Endothelial cell of umbilical vein (primary cell): Measurements from ENCODE around the gene EPS8L1. TPM values are rescaled to one million over a fixed set of nuclear protein-coding genes. Genes with fewer than 3 reads are reported as not detected.

Experiments used
- BruUV-seq: library from RNA; stranded (reverse); fragments of 400-500 nt; replicated peaks from 2 replicates; lab custom pipeline; 2021; lab: Mats Ljungman, UMichigan
- CTCF ChIA-PET: fragments of 300-600, 350-600 bp; sonication (Branson Sonifier 250); formaldehyde crosslinking; loops from one replicate; lab custom pipeline; 2021; ENCODE audit warnings: antibody characterized with exemption, inconsistent platforms; lab: Charles Lee
- POLR2A ChIA-PET: fragments of 300-600, 350-600 bp; sonication (Branson Sonifier 250); formaldehyde crosslinking; loops from one replicate; lab custom pipeline; 2021; ENCODE audit warnings: antibody characterized with exemption, inconsistent platforms; lab: Charles Lee
- DNase-seq: peaks from one replicate; pipeline ENCODE4 v3.0.0-alpha.2; 2011; ENCODE audit warnings: low read depth, low spot score
- FAIRE-seq: peaks from 2 replicates; lab custom pipeline; 2011; peaks lifted over from hg19 to GRCh38; lab: Jason Lieb, UNC
- H2AFZ ChIP-seq: 2 replicates; pipeline ENCODE4 v1.6.0; 2012; ENCODE audit warnings: low read depth, low read length, control low read depth, inconsistent platforms
- H3K27ac ChIP-seq: 2 replicates; pipeline ENCODE4 v1.5.1; 2011; ENCODE audit warnings: low read depth, mild to moderate bottlenecking, control low read depth, low read length, moderate library complexity; ENCODE audit not compliant: insufficient read depth
- H3K27me3 ChIP-seq, 2 experiments: 2 replicates each; pipeline versions ENCODE4 v1.6.0 to v1.6.1; 2011; ENCODE audit warnings: low read length in 2 of 2, mixed read lengths in 1 of 2; ENCODE audit not compliant: control insufficient read depth in 2 of 2, insufficient read depth in 2 of 2
- H3K36me3 ChIP-seq, 2 experiments: 2 replicates in 1 of 2; 3 replicates in 1 of 2; pipeline ENCODE4 v1.5.1; 2011; ENCODE audit warnings: low read length in 2 of 2, mild to moderate bottlenecking in 1 of 2, moderate library complexity in 1 of 2; ENCODE audit not compliant: control insufficient read depth in 2 of 2, insufficient read depth in 2 of 2; ENCODE audit errors: extremely low read depth in 1 of 2
- H3K4me1 ChIP-seq: 3 replicates; pipeline ENCODE4 v1.5.1; 2011; ENCODE audit warnings: mild to moderate bottlenecking, low read length; ENCODE audit not compliant: control insufficient read depth, insufficient read depth; ENCODE audit errors: extremely low read depth
- H3K4me2 ChIP-seq: 2 replicates; pipeline ENCODE4 v1.6.1; 2011; ENCODE audit warnings: low read length, control low read depth, mixed read lengths; ENCODE audit not compliant: insufficient read depth
- H3K4me3 ChIP-seq, 3 experiments: fragments of 200-600 bp in 1 of 3; sonication (generic), shearing (Covaris generic) in 1 of 3; replicated peaks in 1 of 3; 2 replicates each; pipeline ENCODE4 v1.5.1; 2011 to 2016; ENCODE audit warnings: control low read depth in 3 of 3, low read length in 3 of 3, mild to moderate bottlenecking in 2 of 3, inconsistent platforms in 1 of 3, low read depth in 1 of 3, moderate library complexity in 1 of 3; ENCODE audit not compliant: insufficient read depth in 1 of 3
- H3K79me2 ChIP-seq: 2 replicates; pipeline ENCODE4 v1.6.0; 2012; ENCODE audit warnings: low read length, inconsistent platforms; ENCODE audit not compliant: control insufficient read depth, insufficient read depth
- H3K9ac ChIP-seq: replicated peaks from 2 replicates; pipeline ENCODE3; 2011; ENCODE audit warnings: low read length, control low read depth; ENCODE audit not compliant: insufficient read depth; ENCODE audit errors: extremely low read depth
- H3K9me1 ChIP-seq: replicated peaks from 3 replicates; pipeline ENCODE4 v1.6.0; 2011; ENCODE audit warnings: mild to moderate bottlenecking, low read length; ENCODE audit not compliant: control insufficient read depth, insufficient read depth; ENCODE audit errors: extremely low read depth
- H3K9me3 ChIP-seq: replicated peaks from 2 replicates; pipeline ENCODE4 v1.5.1; 2012; ENCODE audit warnings: low read length, inconsistent platforms; ENCODE audit not compliant: control insufficient read depth, insufficient read depth
- H4K20me1 ChIP-seq: replicated peaks from 2 replicates; pipeline ENCODE3; 2011; ENCODE audit warnings: mild to moderate bottlenecking, low read length; ENCODE audit not compliant: control insufficient read depth, insufficient read depth; ENCODE audit errors: extremely low read depth
- CTCF ChIP-seq, 2 donors: IDR thresholded peaks; 1 replicate in 1 of 2; 2 replicates in 1 of 2; pipeline ENCODE4 v1.5.1; 2011; ENCODE audit warnings: low read length in 2 of 2, mild to moderate bottlenecking in 2 of 2, moderate library complexity in 2 of 2, control low read depth in 1 of 2, inconsistent platforms in 1 of 2, low read depth in 1 of 2; ENCODE audit not compliant: insufficient read depth in 1 of 2; ENCODE audit errors: extremely low read depth in 1 of 2
- EZH2 ChIP-seq: IDR thresholded peaks from 2 replicates; pipeline ENCODE4 v1.6.1; 2012; ENCODE audit warnings: borderline replicate concordance, low read depth, mild to moderate bottlenecking, moderate library complexity, low read length, inconsistent platforms; ENCODE audit not compliant: severe bottlenecking
- FOS ChIP-seq: IDR thresholded peaks from 2 replicates; pipeline ENCODE4 v1.6.1; 2011; ENCODE audit warnings: mild to moderate bottlenecking, low read length, moderate library complexity, borderline replicate concordance; ENCODE audit not compliant: insufficient read depth
- GATA2 ChIP-seq: IDR thresholded peaks from 2 replicates; pipeline ENCODE4 v1.7.0; 2011; ENCODE audit warnings: low read depth, mild to moderate bottlenecking, moderate library complexity, mixed read lengths, low read length; ENCODE audit not compliant: insufficient read length, insufficient read depth
- JUN ChIP-seq: IDR thresholded peaks from 2 replicates; pipeline ENCODE4 v1.6.1; 2011; ENCODE audit warnings: borderline replicate concordance, low read depth; ENCODE audit not compliant: insufficient read length, insufficient read depth
- MAX ChIP-seq: IDR thresholded peaks from 2 replicates; pipeline ENCODE4 v1.6.1; 2011; ENCODE audit not compliant: insufficient read depth, insufficient read length
- MYC ChIP-seq: IDR thresholded peaks from one replicate; pipeline ENCODE4 v1.6.1; 2011; ENCODE audit warnings: mild to moderate bottlenecking, low read depth, low read length
- POLR2A ChIP-seq: IDR thresholded peaks from 2 replicates; pipeline ENCODE4 v1.6.1; 2012; ENCODE audit warnings: low read depth, mild to moderate bottlenecking, control low read depth, low read length
- POLR2AphosphoS5 ChIP-seq: IDR thresholded peaks from 2 replicates; pipeline ENCODE4 v1.6.1; 2012; ENCODE audit warnings: low read depth, mild to moderate bottlenecking, control low read depth, low read length, moderate library complexity; ENCODE audit not compliant: insufficient read depth
- dilution Hi-C: fragments of 300-500 bp; cut with MboI; formaldehyde crosslinking; loops from one replicate; pipeline ENCODE4 v1.15.0; 2019; ENCODE audit warnings: low sequenced_read_pairs; ENCODE audit not compliant: extremely low pct_ligation_motif_present
- intact Hi-C: fragments of 100-400 bp; cut with micrococcal nuclease; formaldehyde crosslinking; loops from one replicate; pipeline ENCODE4 v1.10.0; 2022
- polyA plus RNA-seq, 4 experiments: library from polyadenylated mRNA; depleted of rRNA in 3 of 4; stranded (reverse) in 3 of 4; unstranded in 1 of 4; fragments of >200 nt; gene quantifications; 2 replicates each; pipeline versions ENCODE4 v1.2.1 to v1.2.3, GENCODE V29; 2011 to 2012; ENCODE audit warnings: missing spikeins in 1 of 4
- total RNA-seq: library from RNA; stranded (reverse); gene quantifications from 2 replicates; pipeline ENCODE4 v1.2.3, GENCODE V29; 2021

The EPS8L1 gene
- total and polyA plus RNA-seq, 2 donors (not counting 3 experiments of a cell fraction or from before 2014, with no cell fraction given), result 15.9 to 28.9 TPM

- Histone ChIP-seq H3K9me1 (no peaks in the 10 kb centered on the region), H3K27me3 (no peaks in the 10 kb centered on the region), H3K27ac (no peak overlapping the region), H3K4me2 (no peak overlapping the region), H3K36me3 (peaks cover 4 to 25% of the 10 kb centered on the region in 2 experiments), H2AFZ (no peak overlapping the region), H4K20me1 (no peaks in the 10 kb centered on the region), H3K9me3 (no peaks in the 10 kb centered on the region), H3K4me1 (no peaks in the 10 kb centered on the region), H3K9ac (no peak overlapping the region), H3K4me3 (no peak overlapping the region), H3K79me2 (peaks cover 2% of the 10 kb centered on the region)
- ChIA-PET CTCF (interaction anchor here (1.2 kb wide), 1 partner anchor 12 kb away, joined by 4 read pairs; no protein-coding TSS in a partner anchor), POLR2A (no interaction called here)
- FAIRE-seq (no peak), DNase-seq (no peak)
- BruUV-seq, result no TSS peak
- dilution Hi-C loops, result no loop called here
- intact Hi-C loops, result no loop called here
- no peak for TF ChIP-seq MAX
- TF ChIP-seq MYC, result no peak
- no peak for TF ChIP-seq POLR2A
- no peak for TF ChIP-seq JUN
- no peak for TF ChIP-seq CTCF (IDR thresholded peaks at IDR 0.05; ENCODE audit: extremely low read depth in 1 of 2, insufficient read depth in 1 of 2, low read depth in 1 of 2, low read length in 2 of 2)
- no peak for TF ChIP-seq FOS
- no peak for TF ChIP-seq POLR2AphosphoS5
- TF ChIP-seq GATA2, result no peak
- no peak for TF ChIP-seq EZH2
Measured at GRCh38 chr19:55099557-55100506, 24.2 kb downstream of the EPS8L1 start.
